Measurements from ENCODE around the gene IKZF3.

IKZF3 gene

GRCh38 chr17:39872751-39873150, 8.6 kb upstream of the IKZF3 start:
- TF ChIP-seq CTCF (IDR thresholded peaks at IDR 0.05): peak; percentile 11
- Histone ChIP-seq H3K4me2 (ENCODE audit: low read length) (no peak overlapping the region), H3K9ac (no peak overlapping the region), H3K9me3 (ENCODE audit: control insufficient read depth, low read length) (no peaks in the 10 kb centered on the region), H3K4me3 (ENCODE audit: low read depth, low read length) (no peak overlapping the region), H3K36me3 (ENCODE audit: control insufficient read depth, insufficient read depth, low read length) (no peaks in the 10 kb centered on the region), H3K27ac (no peak overlapping the region), H3K79me2 (no peaks in the 10 kb centered on the region), H3K4me1 (no peaks in the 10 kb centered on the region), H3K27me3 (ENCODE audit: control insufficient read depth, insufficient read depth, low read length) (peaks cover 5% of the 10 kb centered on the region), H2AFZ (no peak overlapping the region)

GRCh38 chr17:39871801-39872200, 7.7 kb upstream of the IKZF3 start:
- no peak for TF ChIP-seq CTCF (IDR thresholded peaks at IDR 0.05)
- Histone ChIP-seq H3K27me3 (ENCODE audit: control insufficient read depth, insufficient read depth, low read length) (peaks cover 5% of the 10 kb centered on the region), H3K4me1 (no peaks in the 10 kb centered on the region), H3K4me3 (ENCODE audit: low read depth, low read length) (no peak overlapping the region), H2AFZ (no peak overlapping the region), H3K9me3 (ENCODE audit: control insufficient read depth, low read length) (no peaks in the 10 kb centered on the region), H3K4me2 (ENCODE audit: low read length) (no peak overlapping the region), H3K36me3 (ENCODE audit: control insufficient read depth, insufficient read depth, low read length) (no peaks in the 10 kb centered on the region), H3K9ac (no peak overlapping the region), H3K27ac (no peak overlapping the region), H3K79me2 (no peaks in the 10 kb centered on the region)

- peaks cover 5% of the 10 kb centered on the region for H3K27me3 ChIP-seq (ENCODE audit: control insufficient read depth, insufficient read depth, low read length)
- TF ChIP-seq CTCF (IDR thresholded peaks at IDR 0.05): no peak
- no peaks in the 10 kb centered on the region for H3K36me3 ChIP-seq (ENCODE audit: control insufficient read depth, insufficient read depth, low read length)
- H3K4me1 ChIP-seq: no peaks in the 10 kb centered on the region
- H3K79me2 ChIP-seq: no peaks in the 10 kb centered on the region
- H2AFZ ChIP-seq: no peak overlapping the region
- no peak overlapping the region for H3K4me3 ChIP-seq (ENCODE audit: low read depth, low read length)
- H3K4me2 ChIP-seq (ENCODE audit: low read length): no peak overlapping the region
- H3K9me3 ChIP-seq (ENCODE audit: control insufficient read depth, low read length): no peaks in the 10 kb centered on the region
- no peak overlapping the region for H3K9ac ChIP-seq
- no peak overlapping the region for H3K27ac ChIP-seq
Measured at GRCh38 chr17:39870776-39871175, 6.7 kb upstream of the IKZF3 start.

- Histone ChIP-seq H3K27ac (no peak overlapping the region), H3K79me2 (no peaks in the 10 kb centered on the region), H3K36me3 (ENCODE audit: control insufficient read depth, insufficient read depth, low read length) (no peaks in the 10 kb centered on the region), H2AFZ (no peak overlapping the region), H3K4me2 (ENCODE audit: low read length) (no peak overlapping the region), H3K9me3 (ENCODE audit: control insufficient read depth, low read length) (no peaks in the 10 kb centered on the region), H3K4me3 (ENCODE audit: low read depth, low read length) (no peak overlapping the region), H3K4me1 (no peaks in the 10 kb centered on the region), H3K27me3 (ENCODE audit: control insufficient read depth, insufficient read depth, low read length) (peaks cover 8% of the 10 kb centered on the region), H3K9ac (no peak overlapping the region)
- TF ChIP-seq CTCF (IDR thresholded peaks at IDR 0.05): no peak
Measured at GRCh38 chr17:39868554-39868942, 4.4 kb upstream of the IKZF3 start.

- Histone ChIP-seq H3K4me2 (ENCODE audit: low read length) (no peak within 1 kb of the TSS), H3K79me2 (no peaks in the 10 kb centered on the region), H3K27me3 (ENCODE audit: control insufficient read depth, insufficient read depth, low read length) (peaks cover 13% of the 10 kb centered on the region), H3K27ac (no peak within 1 kb of the TSS), H3K36me3 (ENCODE audit: control insufficient read depth, insufficient read depth, low read length) (no peaks in the 10 kb centered on the region), H3K9ac (no peak within 1 kb of the TSS), H3K4me3 (ENCODE audit: low read depth, low read length) (no peak within 1 kb of the TSS), H3K4me1 (no peaks in the 10 kb centered on the region), H3K9me3 (ENCODE audit: control insufficient read depth, low read length) (no peaks in the 10 kb centered on the region), H2AFZ (no peak within 1 kb of the TSS)
- no peak for TF ChIP-seq CTCF (IDR thresholded peaks at IDR 0.05)
Measured at GRCh38 chr17:39867880-39868553, 3.9 kb upstream of the IKZF3 start, which contains the start of gene ZPBP2. TSS of gene ZPBP2 (plus strand) at chr17:39868202. CDS start at chr17:39868355, 153 bp downstream.

All from parathyroid adenoma (tissue), 2 donors.